OCI-M2 (cell line): ENCODE results near the gene KCNK4.
"Not testable (repeated sequence)": the region's sequence is repeated elsewhere in the genome, so short reads cannot be mapped to it uniquely, and the experiment has no call there.

Experiments used
- DNase-seq: peaks from one replicate; lab custom pipeline; 2025; ENCODE audit not compliant: unreplicated experiment; lab: John Stamatoyannopoulos, UW

KCNK4 gene

GRCh38 chr11:64305691-64306562, 14.8 kb downstream of the KCNK4 start:
- peak; percentile 27 for DNase-seq

- no peak for DNase-seq
These were observed 15.4 kb downstream of the KCNK4 start for GRCh38 chr11:64306563-64306875.

GRCh38 chr11:64306876-64307622, 15.9 kb downstream of the KCNK4 start:
- no peak for DNase-seq

- not testable (repeated sequence) for DNase-seq
These were observed 16.7 kb downstream of the KCNK4 start for GRCh38 chr11:64307795-64308194.

- no peak for DNase-seq
These were observed 21.8 kb downstream of the KCNK4 start for GRCh38 chr11:64312947-64313346.

GRCh38 chr11:64313491-64314145, 22.5 kb downstream of the KCNK4 start:
- no peak for DNase-seq

GRCh38 chr11:64314146-64314804, 23.2 kb downstream of the KCNK4 start:
- DNase-seq = no peak

- DNase-seq = no peak
These were observed 23.9 kb downstream of the KCNK4 start for GRCh38 chr11:64314805-64315561.

GRCh38 chr11:64315667-64316526, 24.8 kb downstream of the KCNK4 start:
- DNase-seq = not testable (repeated sequence)

- no peak for DNase-seq
These were observed 25.7 kb downstream of the KCNK4 start for GRCh38 chr11:64316672-64317324.

GRCh38 chr11:64317325-64317960, 26.3 kb downstream of the KCNK4 start, which contains the start of gene TRMT112:
Gene TRMT112 (minus strand): TSS chr11:64317559. CDS start chr11:64317526, 33 bp downstream.
- peak; percentile 76 for DNase-seq

- DNase-seq = peak; percentile 57
These were observed 27.1 kb downstream of the KCNK4 start, which contains the start of gene PRDX5 for GRCh38 chr11:64317961-64318765. Gene PRDX5 (plus strand): TSS chr11:64318121. CDS start chr11:64318216, 95 bp downstream.

GRCh38 chr11:64318766-64319761, 28.0 kb downstream of the KCNK4 start:
- DNase-seq = no peak

- DNase-seq = no peak
These were observed 29.5 kb downstream of the KCNK4 start for GRCh38 chr11:64320556-64320955.

GRCh38 chr11:64321026-64321425, 29.9 kb downstream of the KCNK4 start:
- DNase-seq = no peak

GRCh38 chr11:64321533-64321932, 30.4 kb downstream of the KCNK4 start:
- no peak for DNase-seq
